NCI-H2171 (cell line): ENCODE results near the gene NCAPH2.

Experiments
- DNase-seq: peaks from one replicate; lab custom pipeline; 2025; lab: John Stamatoyannopoulos, UW

Gene NCAPH2

DNA sequence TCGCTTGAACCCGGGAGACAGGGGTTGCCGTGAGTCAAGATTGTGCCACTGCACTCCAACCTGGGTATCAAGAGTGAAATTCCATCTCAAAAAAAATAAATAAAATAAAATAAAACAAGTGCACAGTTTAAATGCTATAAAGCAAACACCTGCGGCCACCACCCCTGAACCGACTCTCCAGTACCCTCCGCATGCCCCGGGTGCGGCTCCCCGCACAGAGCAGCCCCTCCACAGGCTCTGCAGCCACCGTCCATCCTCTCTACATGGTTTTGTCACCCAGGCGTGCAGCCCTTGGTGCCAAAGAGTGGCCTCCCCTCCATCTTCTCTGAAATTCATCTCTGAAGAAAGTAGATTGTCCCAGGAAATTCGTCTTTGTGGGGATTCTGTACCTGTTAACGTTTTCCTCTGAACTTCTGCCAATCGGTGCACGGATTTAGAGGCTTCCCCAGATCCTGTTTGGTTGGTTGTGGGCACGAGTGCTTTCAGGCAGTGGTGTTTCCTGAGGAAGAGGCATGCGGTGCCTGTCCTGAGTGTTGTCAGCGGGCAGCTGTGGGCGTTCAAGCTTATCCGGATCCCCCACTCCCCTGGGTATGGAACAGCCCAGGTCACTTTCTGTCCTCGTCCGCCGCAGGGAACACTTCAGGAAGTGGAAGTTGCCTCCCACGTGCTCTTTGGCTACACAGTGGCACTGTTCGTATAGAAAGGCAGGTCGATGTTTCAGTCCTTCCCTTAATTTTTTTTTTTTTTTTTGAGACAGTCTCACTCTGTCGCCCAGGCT lies 17.3 kb upstream of the NCAPH2 start:
- DNase-seq = no peak

DNA sequence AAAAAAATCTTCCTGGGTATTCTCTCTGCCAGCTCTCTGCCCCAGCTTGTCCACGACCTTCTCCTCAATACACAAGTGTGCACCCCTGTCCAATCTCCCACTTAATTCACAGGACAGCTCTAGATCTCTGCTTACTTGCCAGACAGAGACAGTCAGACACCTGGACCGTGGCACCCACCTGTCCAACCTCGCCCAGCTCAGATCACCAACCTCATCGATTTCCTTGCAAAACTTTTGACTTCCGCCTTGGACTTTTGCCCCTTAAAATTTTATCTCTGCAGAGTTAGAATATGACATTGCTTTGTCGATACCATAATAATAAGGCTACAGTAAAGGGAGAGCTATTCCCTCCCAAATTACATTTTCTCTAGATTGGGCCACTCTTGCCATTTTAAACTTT lies 10.9 kb upstream of the NCAPH2 start:
- no peak for DNase-seq

DNA sequence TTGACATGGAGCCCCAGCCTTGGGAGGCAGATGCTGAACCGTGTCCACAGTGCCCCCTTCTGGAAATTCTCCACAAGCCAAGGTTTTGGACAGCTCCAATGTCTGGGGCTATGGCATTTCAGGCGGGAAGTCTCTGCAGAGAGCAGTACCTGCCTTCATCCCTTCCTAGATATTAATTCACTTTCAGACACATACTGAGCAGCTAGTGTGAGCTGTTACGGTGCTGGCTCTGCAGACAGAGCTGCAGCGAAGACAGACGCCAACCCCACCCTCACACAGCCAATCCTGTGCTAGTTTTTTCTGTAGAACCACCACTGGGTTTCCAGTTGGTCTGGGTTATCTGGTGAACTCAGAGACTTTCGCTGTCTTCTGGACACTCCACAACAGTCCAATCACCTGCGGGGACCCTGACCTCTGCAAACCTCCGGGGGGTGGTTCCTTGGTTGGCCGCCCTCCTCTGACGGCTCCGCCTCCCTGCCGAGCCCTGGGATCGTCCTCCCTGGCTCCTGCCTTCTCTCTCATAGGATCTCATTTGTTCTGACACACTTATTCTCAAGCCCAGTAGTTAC lies 9.6 kb upstream of the NCAPH2 start:
- no peak for DNase-seq

DNA sequence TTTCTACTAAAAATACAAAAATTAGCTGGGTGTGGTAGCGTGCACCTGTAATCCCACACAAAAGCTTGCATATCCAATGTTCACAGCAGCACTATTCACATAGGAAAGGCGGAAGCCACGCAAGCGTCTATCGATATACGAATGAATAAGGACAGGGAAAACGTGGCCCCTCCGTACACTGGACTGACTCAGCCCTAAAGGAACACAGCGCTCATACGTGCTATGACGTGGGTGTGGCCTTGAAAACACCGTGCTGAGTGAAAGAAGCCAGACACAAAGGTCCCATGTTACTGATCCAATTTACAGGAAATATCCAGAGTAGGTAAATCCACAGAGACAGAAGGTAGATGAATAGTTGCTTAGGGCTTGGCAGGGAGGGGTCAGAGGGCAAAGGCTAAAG lies 7.6 kb upstream of the NCAPH2 start:
- DNase-seq = no peak

DNA sequence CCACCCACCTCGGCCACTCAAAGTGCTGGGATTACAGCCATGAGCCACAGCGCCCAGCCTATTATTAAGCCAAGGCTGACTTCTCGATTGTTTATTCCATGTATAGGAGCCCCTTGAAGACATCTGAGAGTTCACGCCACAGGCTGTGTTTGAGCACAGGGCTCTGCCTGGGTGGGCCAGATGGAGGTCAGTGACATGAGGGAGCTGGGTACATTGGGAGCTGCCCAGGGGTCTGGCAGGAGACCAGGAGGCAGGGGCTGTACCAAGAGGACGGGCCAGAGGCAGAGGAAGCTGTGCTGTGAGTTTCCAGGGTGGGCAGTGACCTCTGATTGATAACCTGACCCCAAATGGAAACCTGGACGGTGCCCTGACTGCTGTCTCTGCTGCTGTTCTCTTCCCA lies 5.9 kb upstream of the NCAPH2 start:
- DNase-seq = no peak

DNA sequence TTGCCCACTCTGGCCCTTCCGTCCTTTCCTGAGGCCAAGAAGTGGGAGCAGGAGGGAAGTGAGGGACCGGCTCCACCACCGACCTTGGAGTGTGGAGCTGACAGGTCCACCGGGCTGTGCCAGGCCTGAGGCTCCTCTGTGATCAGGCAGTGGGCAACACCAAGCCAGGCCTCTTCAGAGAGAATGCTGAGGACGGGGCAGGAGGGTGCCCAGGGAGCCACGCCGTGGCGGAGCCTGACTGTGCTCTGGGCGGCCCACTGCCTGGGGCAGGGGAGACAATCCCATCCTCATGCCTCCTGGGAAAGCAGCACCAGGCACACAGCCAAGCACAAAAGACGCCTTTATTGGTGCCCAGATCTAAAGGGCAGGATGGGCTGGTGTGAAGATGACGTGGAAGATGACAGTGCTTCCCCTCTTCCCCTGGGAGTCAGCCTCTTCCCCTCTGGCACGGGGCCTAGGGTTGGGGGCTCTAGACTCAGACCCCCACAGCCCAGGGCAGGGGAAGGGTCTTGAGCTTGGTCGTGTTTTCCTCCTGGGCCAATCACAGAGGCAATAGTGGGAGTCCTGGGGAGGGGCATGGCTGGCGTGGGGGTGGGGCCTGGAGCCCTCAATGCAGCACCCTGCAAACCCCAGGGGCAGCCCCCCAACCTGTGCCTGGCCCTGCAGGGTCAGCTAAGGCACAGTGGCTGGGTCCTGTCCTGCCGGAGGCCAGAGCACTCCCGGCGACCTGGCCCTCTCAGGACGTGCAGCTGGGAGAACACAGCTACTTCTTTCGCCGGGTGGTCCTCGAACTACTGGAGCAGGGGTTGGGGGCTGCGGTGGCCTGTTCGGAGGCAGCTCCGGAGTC lies 5.2 kb upstream of the NCAPH2 start:
- DNase-seq = no peak

DNA sequence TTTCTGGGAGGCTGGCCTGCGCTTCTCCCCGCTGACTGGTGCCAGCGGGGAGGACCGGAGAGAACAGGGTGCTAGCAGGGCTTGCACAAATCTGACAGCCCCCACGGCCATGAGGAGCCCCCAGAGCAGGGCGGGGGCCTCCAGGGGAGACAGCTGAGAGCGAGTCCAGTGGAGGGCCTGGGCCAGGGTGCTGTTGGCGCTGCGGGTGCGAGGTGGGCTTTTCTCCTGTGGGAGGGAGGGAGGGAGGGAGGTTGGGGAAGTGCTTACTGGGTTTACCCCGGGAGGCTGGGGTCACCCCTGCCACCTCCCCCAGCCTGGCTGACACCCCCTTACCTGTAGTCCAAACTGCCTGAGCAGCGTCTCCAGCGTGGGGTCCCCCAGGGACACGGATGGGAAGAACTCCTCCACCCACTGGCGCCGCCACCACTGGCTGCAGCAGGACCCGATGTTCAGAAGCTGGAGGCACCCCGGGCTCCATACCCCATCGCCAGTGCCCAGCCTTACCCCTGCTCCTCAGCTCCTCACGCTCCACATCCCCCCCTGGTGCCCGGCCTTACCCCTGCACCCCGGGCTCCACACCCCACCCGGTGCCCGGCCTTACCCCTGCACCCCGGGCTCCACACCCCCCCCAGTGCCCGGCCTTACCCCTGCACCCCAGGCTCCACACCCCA lies 4.4 kb upstream of the NCAPH2 start:
- no peak for DNase-seq

DNA sequence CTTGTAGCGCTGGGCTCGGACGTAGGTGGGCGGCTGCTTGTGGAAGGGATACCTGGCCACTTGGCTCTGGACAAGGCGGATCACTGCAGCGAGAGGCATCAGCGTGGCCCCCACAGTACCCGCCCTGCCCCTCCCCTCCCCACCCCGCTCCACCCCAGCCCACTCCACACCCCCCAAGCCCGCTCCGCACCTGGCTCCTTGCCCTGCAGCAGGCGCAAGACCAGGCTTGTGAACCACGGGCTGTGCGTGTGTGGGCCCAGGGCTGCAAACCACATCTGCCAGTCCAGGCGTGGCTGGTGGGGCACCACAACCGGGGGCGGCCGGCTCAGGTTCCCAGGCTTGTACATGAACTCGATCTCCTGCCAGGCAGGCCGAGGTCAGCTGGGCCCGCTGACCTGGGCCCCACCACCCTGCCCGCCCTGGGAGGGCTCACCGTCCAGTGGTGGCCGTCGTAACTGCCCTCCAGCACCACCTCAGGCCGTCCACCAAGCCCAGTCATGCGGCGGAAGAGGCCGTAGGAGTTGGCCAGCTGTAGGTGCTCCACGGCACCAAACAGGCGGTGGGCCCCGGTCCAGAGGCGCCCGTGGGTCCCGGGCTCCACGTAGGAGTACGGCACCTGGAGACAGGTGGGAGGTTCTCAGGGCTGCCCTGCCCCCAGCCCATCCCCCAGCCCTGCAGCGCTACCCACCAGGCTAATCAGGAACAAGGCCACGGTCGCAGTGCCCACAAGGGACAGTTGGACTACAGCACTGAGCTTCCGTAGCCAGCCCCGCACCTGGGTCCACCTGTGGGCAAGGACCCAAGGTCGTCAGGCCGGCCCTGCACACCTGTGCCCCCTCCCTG lies 3.4 kb upstream of the NCAPH2 start:
- no peak for DNase-seq

DNA sequence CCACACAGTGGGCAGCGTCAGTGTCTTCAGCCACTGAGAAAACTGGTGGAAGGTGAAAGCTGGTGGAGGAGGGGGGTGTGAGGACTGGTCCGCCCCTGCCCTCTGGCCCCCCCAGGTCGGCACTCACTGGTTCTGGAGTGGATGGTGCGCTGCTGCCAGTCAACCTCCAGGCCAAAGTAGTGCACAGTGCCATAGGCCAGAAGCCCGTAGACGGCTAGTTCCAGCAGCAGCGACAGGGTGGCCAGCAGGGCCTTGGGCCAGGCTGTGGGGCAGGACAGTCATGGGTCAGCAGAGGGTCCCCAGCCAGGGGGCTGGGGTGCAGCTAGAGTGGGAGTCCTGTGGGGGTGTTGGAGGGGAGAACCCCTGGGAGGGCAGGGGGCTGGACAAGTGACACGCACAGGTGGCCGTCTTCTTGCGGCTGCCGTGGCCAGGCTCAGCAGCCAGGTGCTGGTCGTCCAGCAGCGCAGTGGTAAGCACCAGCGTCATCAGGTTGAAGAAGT lies 2.7 kb upstream of the NCAPH2 start:
- no peak for DNase-seq

DNA sequence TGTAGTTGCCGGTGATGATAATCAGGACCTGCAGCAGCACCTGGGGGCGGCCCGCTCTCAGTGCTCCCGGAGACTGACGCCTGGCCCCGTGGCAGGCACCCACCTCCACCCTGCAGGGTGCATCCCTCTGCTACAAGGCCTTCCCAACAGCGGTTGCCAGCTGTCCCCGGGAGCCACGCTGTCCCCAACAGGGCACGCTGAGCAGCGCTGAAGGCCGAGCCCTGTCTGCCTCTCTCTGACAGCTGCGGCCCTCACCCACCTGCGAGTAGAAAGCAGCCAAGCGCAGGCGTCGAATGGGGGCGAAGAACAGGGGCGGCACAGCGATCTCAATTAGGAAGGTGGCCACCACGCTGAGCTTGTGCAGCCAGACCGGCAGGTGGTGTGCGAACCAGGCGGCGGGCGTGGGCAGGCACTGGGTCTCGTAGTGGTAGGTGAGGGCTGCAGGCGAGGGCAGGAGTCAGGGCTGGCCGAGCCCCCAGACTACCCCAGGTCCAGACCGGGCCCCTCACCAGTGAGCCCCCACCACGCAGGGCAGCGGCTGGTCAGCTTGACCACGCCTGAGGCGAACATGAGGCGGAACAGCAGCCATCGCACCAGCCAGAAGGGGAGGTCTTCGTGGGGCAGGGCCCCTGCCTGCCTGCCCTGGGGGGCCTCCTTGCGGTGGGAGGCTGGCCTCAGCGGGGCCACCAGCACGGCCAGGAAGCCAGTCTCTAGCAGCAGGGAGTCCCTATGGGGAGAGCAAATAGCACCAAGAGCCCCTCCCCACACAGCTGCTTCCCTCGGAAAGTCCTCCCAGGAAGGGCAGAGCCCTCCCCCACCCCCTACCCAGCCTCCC lies 2.0 kb upstream of the NCAPH2 start:
- DNase-seq = no peak

DNA sequence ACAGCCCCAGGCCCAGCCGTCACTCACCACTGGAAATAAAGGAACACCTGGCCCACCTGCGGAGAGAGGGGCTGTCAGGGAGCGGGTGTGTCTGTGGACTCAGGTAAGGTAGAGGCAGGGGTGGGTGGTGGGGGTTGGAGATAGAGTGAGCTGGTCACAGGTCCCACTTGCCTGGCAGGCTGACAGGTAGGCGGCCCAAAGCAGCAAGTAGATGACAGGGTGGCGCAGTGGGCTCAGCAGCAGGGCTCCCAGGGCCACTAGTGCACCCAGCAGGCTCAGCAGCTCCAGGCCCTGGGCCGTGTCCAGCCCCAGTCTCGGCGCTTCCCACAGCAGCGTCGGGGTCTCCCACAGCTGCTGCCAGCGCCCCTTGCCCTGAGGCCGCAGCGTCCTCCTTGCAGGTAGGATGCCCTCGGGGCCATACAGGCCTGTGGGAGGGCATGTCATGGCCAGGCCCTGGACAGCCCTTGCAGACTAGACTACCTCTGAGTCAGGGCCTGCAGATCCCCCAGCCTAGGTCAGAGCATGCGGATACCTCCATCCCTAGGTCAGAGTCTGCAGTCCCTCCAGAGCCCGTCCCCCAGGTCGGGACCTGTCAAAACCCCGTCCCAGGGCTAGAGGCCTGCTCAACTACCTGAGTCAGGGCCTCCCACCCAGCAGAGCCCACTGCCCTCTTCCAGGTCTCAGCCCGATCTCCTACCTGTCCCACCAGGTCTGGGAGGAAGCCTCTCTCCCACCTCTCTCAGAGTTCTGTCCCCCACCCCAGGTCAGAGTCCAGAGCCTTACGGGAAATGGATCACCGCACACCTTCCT lies 1.2 kb upstream of the NCAPH2 start:
- peak; percentile 71 for DNase-seq

DNA sequence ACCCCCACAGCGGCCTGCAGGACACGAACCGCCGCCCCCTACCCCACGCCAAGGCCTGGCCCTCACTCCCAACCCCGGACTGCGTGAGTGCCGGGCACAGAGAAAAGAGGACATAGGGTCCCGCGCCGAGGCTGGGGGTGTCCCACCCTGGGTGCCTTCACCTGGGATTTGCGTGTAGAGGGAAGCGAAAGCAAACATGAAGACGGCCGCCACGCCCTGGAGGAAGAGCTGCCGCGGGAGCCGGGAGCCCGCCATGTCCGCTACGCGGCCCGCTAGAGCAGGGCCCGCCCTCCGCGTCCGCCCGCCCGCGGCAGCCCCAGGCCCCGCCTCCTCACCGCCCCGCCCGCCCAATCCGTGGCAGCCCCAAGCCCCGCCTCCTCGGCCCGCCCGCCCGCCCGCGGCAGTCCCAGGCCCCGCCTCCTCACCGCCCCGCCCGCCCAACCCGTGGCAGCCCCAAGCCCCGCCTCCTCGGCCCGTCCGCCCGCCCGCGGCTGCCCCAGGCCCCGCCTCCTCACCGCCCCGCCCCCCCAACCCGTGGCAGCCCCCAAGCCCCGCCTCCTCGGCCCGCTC lies 518 bp upstream of the NCAPH2 start, which contains the start of gene LMF2:
LMF2 (minus strand) TSS at position 282 of the 570 bp plus-strand sequence; CDS start at position 255, 27 bp downstream.
- no peak for DNase-seq

DNA sequence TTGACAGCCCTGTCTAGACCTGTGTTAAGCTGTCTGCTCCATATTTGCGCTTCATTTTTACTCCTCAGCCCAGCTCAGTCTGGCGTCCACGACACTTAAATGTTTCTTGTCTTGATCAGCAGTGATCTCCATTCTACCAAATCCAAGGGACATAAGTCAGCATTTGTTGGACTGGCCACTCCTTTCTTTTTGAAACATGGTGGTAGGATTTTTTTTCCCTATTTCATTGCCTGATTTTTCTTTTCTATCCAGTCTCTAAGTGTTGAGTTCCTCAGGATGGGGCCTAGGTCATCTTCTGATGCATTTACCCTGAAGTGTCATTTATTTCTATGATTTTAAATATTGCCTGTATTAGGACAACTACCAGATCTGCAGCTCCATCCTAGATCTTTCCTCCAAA lies 873 bp downstream of the NCAPH2 start:
- no peak for DNase-seq

DNA sequence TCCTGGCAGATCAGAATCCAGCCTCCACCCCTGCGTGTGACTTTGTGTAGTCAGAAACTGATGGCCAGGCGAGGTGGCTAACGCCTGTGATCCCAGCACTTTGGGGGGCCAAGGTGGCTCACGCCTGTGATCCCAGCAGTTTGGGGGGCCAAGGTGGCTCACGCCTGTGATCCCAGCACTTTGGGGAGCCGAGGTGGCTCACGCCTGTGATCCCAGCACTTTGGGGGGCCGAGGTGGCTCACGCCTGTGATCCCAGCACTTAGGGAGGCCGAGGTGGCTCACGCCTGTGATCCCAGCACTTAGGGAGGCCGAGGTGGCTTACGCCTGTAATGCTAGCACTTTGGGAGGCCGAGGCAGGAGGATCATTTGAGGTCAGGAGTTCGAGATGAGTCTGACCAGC lies 5.2 kb downstream of the NCAPH2 start:
- DNase-seq = no peak

DNA sequence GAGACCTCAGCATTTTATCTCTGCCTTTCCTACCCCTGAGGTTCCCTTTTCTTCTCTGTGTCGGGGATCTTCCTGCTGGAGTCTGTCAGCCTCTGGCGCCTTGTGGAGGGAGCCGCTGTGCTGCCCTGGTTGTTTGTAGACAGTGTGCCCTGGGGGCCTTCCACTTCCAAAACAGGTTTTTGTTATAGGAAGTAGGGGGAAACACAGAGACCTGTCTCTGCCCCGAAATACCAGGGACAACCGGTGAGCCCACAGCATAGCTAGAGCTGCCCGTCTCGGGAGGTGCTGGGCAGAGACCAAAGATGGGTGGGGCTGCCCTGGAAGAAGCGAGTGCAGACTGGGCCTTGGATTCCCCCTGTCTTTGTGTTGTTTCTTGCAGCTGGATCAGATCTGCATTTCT lies 8.0 kb downstream of the NCAPH2 start:
- DNase-seq = no peak

DNA sequence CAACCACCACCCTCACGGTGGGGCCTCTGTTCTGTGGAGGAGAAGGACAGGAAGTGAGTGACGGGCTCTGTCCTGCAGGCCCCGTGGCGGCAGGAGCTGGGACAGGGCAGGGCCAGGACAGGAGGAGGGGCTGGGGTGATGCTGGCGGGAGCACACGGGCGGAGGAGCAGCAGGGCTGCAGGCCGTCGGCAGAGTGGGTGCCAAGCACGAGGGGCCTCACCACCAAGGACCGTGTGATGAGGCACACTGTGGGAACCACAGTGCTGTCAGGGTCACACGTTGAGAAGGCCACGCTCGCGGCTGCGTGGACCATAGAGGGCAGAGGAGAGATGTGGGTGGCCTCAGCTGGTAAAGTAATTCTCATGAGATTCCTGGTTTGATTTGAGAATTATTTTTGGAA lies 8.9 kb downstream of the NCAPH2 start:
- DNase-seq = no peak

DNA sequence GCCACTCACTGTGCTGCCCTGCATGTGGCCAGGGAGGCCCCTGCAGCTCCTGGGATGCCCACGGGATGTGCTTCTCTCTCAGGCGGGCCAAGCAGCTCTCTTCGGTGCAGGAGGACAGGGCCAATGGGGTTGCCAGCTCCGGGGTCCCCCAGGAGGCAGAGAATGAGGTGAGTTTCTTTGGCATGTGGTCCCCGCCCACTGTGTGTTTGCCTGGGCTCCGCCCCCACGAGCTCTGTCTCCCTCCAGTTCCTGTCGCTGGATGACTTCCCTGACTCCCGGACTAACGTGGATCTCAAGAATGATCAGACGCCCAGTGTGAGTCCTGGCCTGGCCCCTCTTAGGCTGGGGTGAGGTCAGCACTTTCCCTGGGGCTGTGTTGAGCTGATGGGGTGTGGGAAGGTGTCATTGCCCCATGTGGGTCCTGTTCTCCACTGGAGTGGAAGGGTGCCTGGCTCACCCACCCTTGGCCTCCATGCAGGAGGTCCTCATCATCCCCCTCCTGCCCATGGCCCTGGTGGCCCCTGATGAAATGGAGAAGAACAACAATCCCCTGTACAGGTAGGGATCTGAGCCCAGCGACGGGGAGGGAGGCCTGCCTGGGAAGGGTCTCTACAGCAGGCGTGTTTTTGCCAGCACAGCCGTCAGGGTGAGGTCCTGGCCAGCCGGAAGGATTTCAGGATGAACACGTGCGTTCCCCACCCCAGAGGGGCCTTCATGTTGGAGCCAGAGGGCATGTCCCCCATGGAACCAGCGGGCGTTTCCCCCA lies 9.7 kb downstream of the NCAPH2 start:
- DNase-seq = no peak

DNA sequence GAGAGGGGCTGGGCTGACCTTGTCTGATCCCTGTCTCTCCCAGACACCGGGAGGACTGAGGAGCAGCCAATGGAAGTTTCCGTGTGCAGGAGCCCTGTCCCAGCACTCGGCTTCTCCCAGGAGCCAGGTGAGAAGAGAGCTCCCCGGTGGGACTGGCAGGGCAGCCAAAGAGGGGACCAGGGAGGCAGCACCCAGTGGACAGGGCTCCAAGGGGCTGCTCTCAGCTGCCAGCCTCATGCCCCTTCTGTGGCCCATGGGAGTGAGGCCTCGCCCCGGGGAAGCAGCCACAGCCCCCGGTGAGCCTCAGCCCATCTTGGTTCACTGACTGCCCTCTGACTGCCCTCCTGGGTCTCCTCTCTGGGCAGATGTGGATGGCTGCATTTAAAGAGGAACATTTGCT lies 10.6 kb downstream of the NCAPH2 start:
- no peak for DNase-seq
